GM12801 (cell line): ENCODE measurements around the gene CLPTM1L.

Experiments
- TF ChIP-seq, protein P1 (sequence below): IDR thresholded peaks from one replicate; pipeline ENCODE4 v1.5.1; 2011; ENCODE audit warnings: control low read depth; ENCODE audit not compliant: insufficient read length; ENCODE audit errors: extremely low read depth

Gene CLPTM1L

GRCh38 chr5:1337489-1338195, 7.3 kb downstream of the CLPTM1L start:
- TF ChIP-seq, protein P1, sequence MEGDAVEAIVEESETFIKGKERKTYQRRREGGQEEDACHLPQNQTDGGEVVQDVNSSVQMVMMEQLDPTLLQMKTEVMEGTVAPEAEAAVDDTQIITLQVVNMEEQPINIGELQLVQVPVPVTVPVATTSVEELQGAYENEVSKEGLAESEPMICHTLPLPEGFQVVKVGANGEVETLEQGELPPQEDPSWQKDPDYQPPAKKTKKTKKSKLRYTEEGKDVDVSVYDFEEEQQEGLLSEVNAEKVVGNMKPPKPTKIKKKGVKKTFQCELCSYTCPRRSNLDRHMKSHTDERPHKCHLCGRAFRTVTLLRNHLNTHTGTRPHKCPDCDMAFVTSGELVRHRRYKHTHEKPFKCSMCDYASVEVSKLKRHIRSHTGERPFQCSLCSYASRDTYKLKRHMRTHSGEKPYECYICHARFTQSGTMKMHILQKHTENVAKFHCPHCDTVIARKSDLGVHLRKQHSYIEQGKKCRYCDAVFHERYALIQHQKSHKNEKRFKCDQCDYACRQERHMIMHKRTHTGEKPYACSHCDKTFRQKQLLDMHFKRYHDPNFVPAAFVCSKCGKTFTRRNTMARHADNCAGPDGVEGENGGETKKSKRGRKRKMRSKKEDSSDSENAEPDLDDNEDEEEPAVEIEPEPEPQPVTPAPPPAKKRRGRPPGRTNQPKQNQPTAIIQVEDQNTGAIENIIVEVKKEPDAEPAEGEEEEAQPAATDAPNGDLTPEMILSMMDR: no peak

GRCh38 chr5:1336749-1337488, 8.0 kb downstream of the CLPTM1L start:
- TF ChIP-seq, protein P1: no peak

GRCh38 chr5:1336106-1336561, 8.8 kb downstream of the CLPTM1L start:
- TF ChIP-seq, protein P1: no peak

DNA sequence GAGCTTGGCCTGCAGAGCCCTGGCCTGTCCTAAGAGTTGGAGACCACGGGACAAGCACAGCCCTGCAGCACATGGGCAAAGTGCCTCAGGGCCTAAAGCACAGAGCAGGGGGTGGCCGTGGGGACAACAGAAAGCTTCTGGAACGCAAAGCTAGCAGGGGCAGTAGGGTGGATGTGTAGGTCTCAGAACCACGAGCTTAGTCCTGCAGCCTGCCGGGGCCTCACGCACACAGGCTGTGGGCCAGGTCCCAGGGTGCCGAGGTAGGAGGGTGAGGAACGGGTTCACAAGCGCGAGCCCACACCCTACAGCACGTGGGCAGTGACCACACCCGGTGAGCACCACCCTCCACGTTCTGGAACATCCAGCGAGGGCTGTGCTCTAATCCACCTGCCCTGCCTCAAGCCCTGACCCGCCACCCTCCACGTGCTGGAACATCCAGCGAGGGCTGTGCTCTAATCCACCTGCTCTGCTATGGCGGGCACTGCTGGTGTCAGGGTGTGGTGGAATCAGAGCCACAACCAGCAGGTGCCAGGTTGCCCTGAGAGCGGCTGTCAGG, 9.3 kb downstream of the CLPTM1L start:
- TF ChIP-seq, protein P1: no peak

GRCh38 chr5:1334831-1335539, 9.9 kb downstream of the CLPTM1L start:
- TF ChIP-seq, protein P1: no peak

DNA sequence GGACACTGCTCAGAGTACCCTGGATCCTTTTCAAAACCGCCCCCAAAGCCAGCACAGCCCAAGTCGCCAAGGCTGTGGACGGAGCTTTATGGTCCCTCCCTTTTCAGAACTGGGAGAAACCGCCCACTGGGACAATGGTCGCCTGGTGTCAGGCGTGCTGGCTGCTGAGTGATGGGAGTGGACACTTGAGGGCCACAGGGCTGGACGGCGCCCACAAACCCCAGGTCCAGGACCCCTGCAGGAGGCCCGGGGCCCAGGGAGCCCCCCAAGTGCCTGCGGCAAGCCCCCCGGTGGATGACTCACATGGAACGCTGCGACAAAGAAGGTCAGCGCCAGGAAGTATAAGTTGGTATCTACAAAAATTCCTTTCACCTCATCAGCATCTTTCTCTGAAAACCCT, 10.9 kb downstream of the CLPTM1L start:
- TF ChIP-seq, protein P1: no peak

DNA sequence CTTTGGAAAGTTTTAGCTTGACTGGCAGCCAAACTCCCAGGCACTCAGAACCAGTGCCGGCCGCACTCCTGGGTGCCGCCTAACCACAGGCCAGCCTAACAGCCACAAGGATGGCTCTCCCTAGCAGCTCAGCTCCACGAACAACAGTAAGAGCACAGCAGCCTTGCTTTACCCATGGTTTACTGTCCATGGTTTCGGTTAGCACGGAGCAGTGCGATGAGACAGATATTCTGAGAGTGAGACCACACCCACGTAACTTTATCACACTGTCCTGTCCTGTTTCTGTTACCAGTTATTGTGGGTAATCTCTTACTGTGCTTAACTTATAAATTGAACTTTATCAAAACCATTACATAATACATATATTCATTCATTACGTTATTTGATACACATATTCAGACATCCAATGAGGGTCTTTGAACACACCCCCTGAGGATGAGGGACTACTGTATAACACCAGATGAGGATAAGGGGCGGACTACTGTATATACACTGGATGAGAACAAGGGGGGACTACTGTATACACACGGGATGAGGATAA, 12.4 kb downstream of the CLPTM1L start:
- TF ChIP-seq, protein P1: no peak
